DND-41 (cell line): ENCODE results near the gene AFF3.

Experiments used
- ATAC-seq: fragments of 200-7000 bp; cut with Tn5 transposase; 3 replicates; pipeline ENCODE4 v1.9.1; 2021; ENCODE audit warnings: low read depth; ENCODE audit not compliant: insufficient read depth
- DNase-seq: peaks from one replicate; pipeline ENCODE4 v3.0.0-alpha.2; 2020
- H2AFZ ChIP-seq: 2 replicates; pipeline ENCODE4 v1.6.0; 2012; ENCODE audit warnings: low read depth, low read length
- H3K27ac ChIP-seq: 2 replicates; pipeline ENCODE4 v1.5.1; 2012; ENCODE audit warnings: low read length, inconsistent platforms
- H3K27me3 ChIP-seq: fragments of 200-600 bp; sonication (generic); 2 replicates; pipeline ENCODE4 v1.6.0; 2012; ENCODE audit warnings: low read length, mild to moderate bottlenecking, inconsistent platforms; ENCODE audit not compliant: insufficient read depth, poor library complexity
- H3K36me3 ChIP-seq: 2 replicates; pipeline ENCODE4 v1.5.1; 2012; ENCODE audit warnings: low read length, inconsistent platforms; ENCODE audit not compliant: insufficient read depth
- H3K4me1 ChIP-seq: 2 replicates; pipeline ENCODE4 v1.5.1; 2012; ENCODE audit warnings: mild to moderate bottlenecking, low read length; ENCODE audit not compliant: insufficient read depth
- H3K4me2 ChIP-seq: 2 replicates; pipeline ENCODE4 v1.6.0; 2012; ENCODE audit warnings: mild to moderate bottlenecking, moderate library complexity, low read length, inconsistent platforms; ENCODE audit not compliant: insufficient read depth
- H3K4me3 ChIP-seq, 2 experiments: fragments of 200-600 bp in 1 of 2; shearing (Covaris generic) in 1 of 2; 2 replicates each; pipeline ENCODE4 v1.5.1; 2012 to 2016; ENCODE audit warnings: inconsistent platforms in 2 of 2, low read length in 2 of 2, mild to moderate bottlenecking in 2 of 2, low read depth in 1 of 2, moderate library complexity in 1 of 2
- H3K79me2 ChIP-seq: 2 replicates; pipeline ENCODE4 v1.6.0; 2012; ENCODE audit warnings: low read length, inconsistent platforms; ENCODE audit not compliant: insufficient read depth
- H3K9ac ChIP-seq: 2 replicates; pipeline ENCODE4 v1.6.0; 2012; ENCODE audit warnings: low read depth, mild to moderate bottlenecking, inconsistent platforms, low read length, moderate library complexity
- H3K9me3 ChIP-seq: 2 replicates; pipeline ENCODE4 v1.5.1; 2012; ENCODE audit warnings: low read length, moderate library complexity, mild to moderate bottlenecking, inconsistent platforms; ENCODE audit not compliant: insufficient read depth, severe bottlenecking
- H4K20me1 ChIP-seq: 2 replicates; pipeline ENCODE4 v1.6.0; 2012; ENCODE audit warnings: low read length; ENCODE audit not compliant: insufficient read depth
- CTCF ChIP-seq: IDR thresholded peaks from 2 replicates; pipeline ENCODE4 v1.5.1; 2012; ENCODE audit warnings: borderline replicate concordance, low read length, moderate library complexity, mild to moderate bottlenecking; ENCODE audit not compliant: poor library complexity, severe bottlenecking; ENCODE audit errors: extremely low read depth
- EZH2 ChIP-seq: IDR thresholded peaks from 3 replicates; pipeline ENCODE4 v1.6.1; 2012; ENCODE audit warnings: borderline replicate concordance, low read depth, mild to moderate bottlenecking, moderate library complexity, low read length, inconsistent platforms; ENCODE audit not compliant: severe bottlenecking

Gene AFF3

GRCh38 chr2:100107440-100107839, 35.0 kb downstream of the AFF3 start:
- TF ChIP-seq CTCF (no peak), EZH2 (no peak)
- ATAC-seq (no peak), DNase-seq (no peak)
- no peak overlapping the region for H3K4me2 ChIP-seq
- H3K9ac ChIP-seq, result no peak overlapping the region
- H4K20me1 ChIP-seq, result no peaks in the 10 kb centered on the region
- no peak overlapping the region for H3K4me3 ChIP-seq
- no peaks in the 10 kb centered on the region for H3K27me3 ChIP-seq
- peaks cover 13% of the 10 kb centered on the region; the same call in 1 of the 2 replicates for H3K36me3 ChIP-seq
- H3K79me2 ChIP-seq, result no peaks in the 10 kb centered on the region
- no peaks in the 10 kb centered on the region for H3K9me3 ChIP-seq
- peaks cover 5% of the 10 kb centered on the region for H3K4me1 ChIP-seq
- no peak overlapping the region for H2AFZ ChIP-seq
- H3K27ac ChIP-seq, result no peak overlapping the region

- Histone ChIP-seq H3K4me1 (peaks cover 4% of the 10 kb centered on the region), H3K4me3 (no peak overlapping the region), H2AFZ (no peak overlapping the region), H4K20me1 (no peaks in the 10 kb centered on the region), H3K9me3 (no peaks in the 10 kb centered on the region), H3K9ac (no peak overlapping the region), H3K27ac (no peak overlapping the region), H3K79me2 (no peaks in the 10 kb centered on the region), H3K4me2 (no peak overlapping the region), H3K36me3 (peaks cover 5% of the 10 kb centered on the region; the same call in 1 of the 2 replicates), H3K27me3 (no peaks in the 10 kb centered on the region)
- DNase-seq (no peak), ATAC-seq (no peak)
- TF ChIP-seq EZH2, result no peak
- no peak for TF ChIP-seq CTCF
Measured at GRCh38 chr2:100106460-100106859, 35.9 kb downstream of the AFF3 start.

- no peaks in the 10 kb centered on the region for H3K79me2 ChIP-seq
- no peaks in the 10 kb centered on the region for H3K9me3 ChIP-seq
- no peak overlapping the region for H3K4me3 ChIP-seq
- H4K20me1 ChIP-seq, result no peaks in the 10 kb centered on the region
- H2AFZ ChIP-seq, result no peak overlapping the region
- H3K4me2 ChIP-seq, result no peak overlapping the region
- peaks cover under 1% of the 10 kb centered on the region; the same call in 1 of the 2 replicates for H3K36me3 ChIP-seq
- TF ChIP-seq EZH2 (no peak), CTCF (no peak)
- H3K27ac ChIP-seq, result no peak overlapping the region
- no peak overlapping the region for H3K9ac ChIP-seq
- no peak for ATAC-seq
- no peak for DNase-seq
- peaks cover 4% of the 10 kb centered on the region for H3K4me1 ChIP-seq
- H3K27me3 ChIP-seq, result no peaks in the 10 kb centered on the region
Measured at GRCh38 chr2:100105678-100106054, 36.7 kb downstream of the AFF3 start.
